GM19372 (cell line): ENCODE measurements around the gene MAGI2.

Source experiments
- ATAC-seq: cut with Tn5 transposase; IDR thresholded peaks from one replicate; pipeline ENCODE4 v1.9.1; 2021; ENCODE audit warnings: mild to moderate bottlenecking, low read depth, moderate library complexity; ENCODE audit not compliant: unreplicated experiment

Gene MAGI2

GRCh38 chr7:78179827-78180477 is 1273.5 kb downstream of the MAGI2 start:
- no peak for ATAC-seq

DNA sequence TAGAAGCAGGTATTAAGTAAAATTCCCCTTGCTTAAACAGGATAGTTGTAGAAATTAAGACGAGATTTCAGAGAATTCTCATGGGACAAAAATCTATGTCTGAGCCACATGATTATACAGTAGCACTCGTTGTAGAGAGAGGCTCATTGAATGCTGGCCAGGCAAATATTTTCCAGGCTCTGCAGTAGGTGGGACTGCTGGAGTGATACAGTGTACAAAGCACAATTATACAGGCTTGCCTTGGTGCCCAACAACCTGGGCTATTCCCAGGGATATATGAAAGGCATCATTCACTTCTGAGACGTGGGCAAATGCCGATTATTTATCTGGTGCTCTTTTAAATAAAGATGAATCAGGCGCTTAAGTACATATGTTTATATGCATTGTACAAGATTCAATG is 1274.3 kb downstream of the MAGI2 start:
- ATAC-seq, result no peak

- no peak for ATAC-seq
Measured at GRCh38 chr7:78178319-78178718, 1275.1 kb downstream of the MAGI2 start.

- ATAC-seq, result no peak
Measured at GRCh38 chr7:78176171-78176570, 1277.3 kb downstream of the MAGI2 start.

DNA sequence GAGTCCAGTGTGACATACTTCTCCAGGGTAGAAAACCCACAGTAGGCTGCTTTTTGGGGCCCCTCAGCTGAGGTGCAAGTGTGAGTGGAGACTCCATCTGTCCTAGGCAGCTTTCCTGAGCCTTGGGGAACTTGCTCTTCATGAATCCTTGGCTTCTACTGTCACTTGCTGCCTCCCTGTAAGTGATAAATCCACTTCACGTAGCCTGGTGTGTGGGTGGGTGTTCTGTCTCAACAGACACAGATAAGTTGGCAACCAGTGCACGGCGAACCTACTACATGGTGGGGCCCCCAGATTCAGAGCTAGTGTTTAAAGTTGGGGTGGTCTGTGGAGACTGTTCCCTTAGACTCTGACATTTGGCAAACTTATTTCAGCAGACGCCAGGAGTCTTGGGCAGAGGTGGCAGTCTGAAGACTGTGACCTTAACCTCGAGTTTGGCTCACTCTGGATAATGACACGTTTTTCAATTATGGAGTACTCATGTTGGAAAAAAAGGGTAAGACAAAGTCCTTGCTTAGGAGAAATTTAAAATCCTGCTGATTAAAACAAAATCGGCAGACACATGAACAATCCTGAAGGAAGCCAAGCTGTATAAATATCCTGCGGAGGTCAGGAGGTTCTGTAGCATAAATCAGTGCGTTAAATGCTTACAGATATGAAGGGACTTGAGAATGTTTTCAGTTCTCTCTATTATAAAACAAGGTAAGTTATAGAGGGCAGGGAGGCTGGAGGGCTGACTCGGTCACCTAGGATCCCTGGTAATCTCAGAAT is 1278.0 kb downstream of the MAGI2 start:
- ATAC-seq, result no peak

- no peak for ATAC-seq
Measured at GRCh38 chr7:78173666-78174065, 1279.8 kb downstream of the MAGI2 start.

DNA sequence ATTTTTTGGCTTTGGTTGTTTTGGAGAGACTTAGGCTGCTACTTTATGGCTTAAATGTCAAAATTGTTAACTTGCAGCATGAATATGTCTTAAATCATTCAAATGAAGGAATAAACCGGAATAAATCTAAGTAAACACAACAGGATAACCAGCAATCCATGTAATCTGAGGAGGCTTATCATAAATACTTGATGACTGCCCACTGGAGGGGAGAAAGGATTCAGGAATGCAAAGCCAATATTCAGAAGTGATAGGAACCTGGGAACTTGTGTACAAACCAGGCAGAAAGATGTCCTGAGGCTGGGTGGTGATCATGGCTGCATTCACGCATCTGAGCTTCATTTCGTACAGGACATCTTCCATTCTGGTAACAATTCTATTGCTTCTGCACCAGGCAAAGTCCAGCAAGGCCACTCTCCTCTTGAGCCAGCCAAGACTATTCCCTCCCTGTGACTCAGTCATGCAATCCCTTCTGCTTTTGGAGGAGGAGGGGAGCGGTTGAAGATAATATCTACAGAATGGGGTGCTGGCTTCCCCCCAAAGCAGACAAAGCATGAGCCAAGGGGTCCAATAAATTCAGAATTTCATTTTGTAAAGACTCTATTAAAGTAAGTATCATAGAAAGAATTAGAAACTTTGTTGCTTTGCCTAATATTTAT is 1280.4 kb downstream of the MAGI2 start:
- ATAC-seq, result no peak

GRCh38 chr7:78172267-78172757 is 1281.2 kb downstream of the MAGI2 start:
- no peak for ATAC-seq

DNA sequence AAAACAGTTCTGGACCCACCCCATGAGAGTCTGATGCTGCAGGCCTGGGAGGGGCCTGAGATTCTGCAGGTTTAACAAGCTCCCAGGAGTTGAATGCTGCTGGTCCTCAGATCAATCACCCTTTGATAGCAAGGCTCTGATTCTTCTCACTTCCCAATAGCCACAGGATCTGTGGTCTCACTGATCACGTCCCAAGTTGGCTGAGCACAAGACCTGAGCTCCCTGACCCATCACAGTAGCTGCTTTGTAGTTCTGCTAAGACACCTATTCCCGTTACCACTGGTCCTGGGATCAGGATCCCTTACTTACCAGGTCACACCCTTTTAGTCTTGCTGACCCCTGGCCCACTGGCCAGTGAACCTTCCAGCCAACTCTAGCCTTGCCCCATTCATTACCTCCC is 1282.1 kb downstream of the MAGI2 start:
- no peak for ATAC-seq

GRCh38 chr7:78170815-78171214 is 1282.7 kb downstream of the MAGI2 start:
- no peak for ATAC-seq

DNA sequence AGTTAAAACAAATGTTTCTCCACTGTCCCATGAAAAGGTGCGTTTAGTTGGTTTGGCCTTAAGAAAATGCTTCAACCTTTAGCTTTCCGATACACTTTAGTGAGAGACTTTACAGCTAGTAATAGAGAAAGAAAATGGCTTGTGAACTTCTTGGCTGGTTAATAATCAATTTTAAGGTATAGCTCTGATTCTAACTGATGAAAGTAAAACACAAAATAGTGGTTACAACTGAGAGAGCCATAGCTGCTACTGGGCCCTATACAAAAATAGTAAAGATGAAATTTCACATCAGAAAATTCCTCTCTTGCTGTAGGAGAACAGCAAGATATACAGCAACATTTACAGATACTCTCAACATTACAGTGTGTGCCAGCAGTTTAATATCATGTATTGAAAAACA is 1283.5 kb downstream of the MAGI2 start:
- peak; percentile 70 for ATAC-seq

- ATAC-seq, result no peak
Measured at GRCh38 chr7:78168865-78169264, 1284.6 kb downstream of the MAGI2 start.

- ATAC-seq, result no peak
Measured at GRCh38 chr7:78167860-78168259, 1285.6 kb downstream of the MAGI2 start.

- no peak for ATAC-seq
Measured at GRCh38 chr7:78165854-78166253, 1287.6 kb downstream of the MAGI2 start.

GRCh38 chr7:78165454-78165853 is 1288.0 kb downstream of the MAGI2 start:
- no peak for ATAC-seq

GRCh38 chr7:78164459-78164858 is 1289.0 kb downstream of the MAGI2 start:
- no peak for ATAC-seq

DNA sequence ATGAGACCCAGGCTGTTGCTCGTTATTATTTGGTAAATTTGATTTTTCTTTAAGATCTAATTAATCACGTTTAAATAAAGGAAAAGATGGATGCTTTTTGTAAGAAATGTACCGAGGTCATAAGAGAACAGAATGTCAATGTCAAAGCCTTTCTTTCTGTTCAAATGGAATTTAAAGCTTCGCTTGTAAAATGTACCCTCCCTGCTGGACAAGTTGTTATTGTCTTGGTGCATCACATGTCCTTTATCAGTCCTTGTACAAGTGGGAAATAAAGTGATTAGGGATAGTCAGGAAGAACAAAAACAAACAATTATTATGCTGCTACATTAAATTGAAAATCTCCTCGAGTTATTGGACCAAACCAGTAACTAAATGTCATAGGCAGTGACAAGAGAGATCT is 1291.7 kb downstream of the MAGI2 start:
- ATAC-seq, result no peak

DNA sequence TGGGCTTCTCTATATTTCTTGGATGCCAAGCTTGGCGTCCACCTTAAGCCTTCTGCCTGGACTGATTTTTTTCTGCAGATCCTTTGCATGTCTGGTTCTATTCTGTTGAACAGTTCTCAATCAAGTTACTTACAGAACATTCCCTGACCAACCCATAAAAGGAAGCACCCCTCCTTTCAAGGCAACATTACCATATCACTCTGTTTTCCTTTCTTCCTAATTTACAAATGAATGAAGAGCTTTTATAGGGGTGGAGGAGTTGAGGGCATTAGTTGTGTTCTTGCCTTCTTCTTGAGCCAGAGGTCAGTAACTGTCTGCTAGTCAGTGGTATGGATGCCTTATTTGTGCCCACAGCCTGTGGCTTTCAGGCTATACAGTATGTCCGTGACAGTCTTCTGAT is 1293.9 kb downstream of the MAGI2 start:
- no peak for ATAC-seq

- no peak for ATAC-seq
Measured at GRCh38 chr7:78153285-78153684, 1300.2 kb downstream of the MAGI2 start.

- no peak for ATAC-seq
Measured at GRCh38 chr7:78151229-78151628, 1302.2 kb downstream of the MAGI2 start.

- ATAC-seq, result no peak
Measured at GRCh38 chr7:78149787-78150186, 1303.7 kb downstream of the MAGI2 start.
